Measurements from ENCODE around the gene SUPT4H1.

SUPT4H1 gene

DNA sequence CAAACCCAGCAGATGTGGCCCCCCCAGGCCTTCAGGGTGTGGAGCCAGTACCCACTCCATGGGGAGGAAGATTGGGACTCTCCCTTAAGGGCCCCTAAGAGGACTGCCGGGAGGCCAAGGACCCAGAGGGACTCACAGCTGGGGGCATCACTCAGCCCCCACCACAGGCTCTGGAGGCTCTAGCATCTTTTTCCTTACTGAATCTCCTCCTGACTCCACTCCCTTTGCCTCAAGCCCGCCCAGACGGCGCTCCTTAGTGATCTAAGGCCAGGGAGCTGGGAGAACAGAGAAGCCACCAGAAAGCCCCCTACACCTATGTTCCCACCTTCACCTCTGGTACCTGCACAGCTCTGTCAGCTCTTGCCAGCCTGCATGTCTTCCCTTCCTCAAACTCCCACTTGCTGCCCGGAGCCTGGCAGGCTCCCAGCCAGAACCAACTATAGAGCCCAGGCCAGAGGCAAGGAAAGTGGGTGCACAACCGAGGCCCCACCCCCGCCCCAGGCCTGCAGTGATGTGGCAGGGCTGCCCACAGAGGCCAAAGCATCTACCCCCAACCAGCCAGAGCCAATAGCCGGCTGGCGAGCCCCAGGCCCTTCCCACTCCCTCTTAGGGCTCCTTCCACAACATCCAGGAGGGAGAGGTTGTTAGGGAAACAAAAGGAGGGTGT lies 48.9 kb downstream of the SUPT4H1 start:
- no peak for DNase-seq

- DNase-seq: no peak
These were observed 49.7 kb downstream of the SUPT4H1 start for GRCh38 chr17:58302171-58302918.

- no peak for DNase-seq
These were observed 50.4 kb downstream of the SUPT4H1 start for GRCh38 chr17:58301504-58302150.

DNA sequence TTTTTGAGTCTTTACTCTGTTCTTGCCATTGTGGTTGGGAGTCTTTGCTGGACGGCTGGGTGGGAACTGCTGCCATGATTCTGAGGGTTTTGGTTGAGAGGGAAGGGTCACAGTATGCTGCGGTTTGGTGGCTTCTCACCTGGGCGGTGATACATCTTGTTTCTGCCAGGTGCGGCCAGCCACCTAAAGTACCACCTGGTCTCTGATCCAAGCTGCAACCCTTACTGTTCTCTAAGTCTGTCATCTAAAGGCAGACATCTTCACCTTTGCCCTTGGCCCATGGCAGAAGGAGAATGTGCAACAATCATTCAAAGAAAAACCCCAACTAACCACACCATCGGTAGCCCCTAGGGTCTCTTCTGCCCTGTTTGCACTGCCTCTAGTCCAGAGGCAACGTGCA lies 51.7 kb downstream of the SUPT4H1 start:
- DNase-seq: no peak
